GM12878 (cell line): Measurements from ENCODE around the gene ZER1. TPM values are rescaled to one million over a fixed set of nuclear protein-coding genes. Genes with fewer than 3 reads are reported as not detected.

Source experiments
- ATAC-seq: fragments of 200-7000 bp; cut with Tn5 transposase; 3 replicates; pipeline ENCODE4 v1.9.1; 2020; ENCODE audit warnings: mild to moderate bottlenecking, moderate library complexity
- BruUV-seq: library from RNA; stranded (reverse); fragments of 400-500 nt; replicated peaks from 2 replicates; lab custom pipeline; 2021; lab: Mats Ljungman, UMichigan
- CTCF ChIA-PET: fragments of 300-600 bp; sonication (Branson Sonifier 250); formaldehyde crosslinking; extraction: SDS; loops from one replicate; lab custom pipeline; 2021; ENCODE audit warnings: inconsistent platforms; lab: Yijun Ruan, JAX
- POLR2A ChIA-PET: fragments of 350-600 bp; formaldehyde crosslinking; extraction: SDS; loops from one replicate; lab custom pipeline; 2021; ENCODE audit warnings: inconsistent platforms; lab: Charles Lee
- RAD21 ChIA-PET: fragments of 300-600 bp; sonication (Branson Sonifier 250); formaldehyde crosslinking; loops from one replicate; lab custom pipeline; 2023; ENCODE audit warnings: antibody characterized with exemption; ENCODE audit not compliant: unreplicated experiment; lab: Charles Lee
- SMC1A ChIA-PET: fragments of 300-600 bp; sonication (Branson Sonifier 250); formaldehyde crosslinking; loops from one replicate; lab custom pipeline; 2023; ENCODE audit not compliant: unreplicated experiment, uncharacterized antibody; lab: Charles Lee
- DNase-seq: peaks from one replicate; pipeline ENCODE4 v3.0.0-alpha.2; 2011; ENCODE audit warnings: low read depth, low spot score
- FAIRE-seq: peaks from 3 replicates; lab custom pipeline; 2011; peaks lifted over from hg19 to GRCh38; lab: Jason Lieb, UNC
- H2AFZ ChIP-seq: 2 replicates; pipeline ENCODE4 v1.6.0; 2011; ENCODE audit warnings: low read depth, low read length, control low read depth; ENCODE audit not compliant: control insufficient read depth
- H3K27ac ChIP-seq: 2 replicates; pipeline ENCODE4 v1.5.1; 2011; ENCODE audit warnings: control low read depth; ENCODE audit not compliant: control insufficient read depth, insufficient read depth
- H3K27me3 ChIP-seq, 2 experiments: replicated peaks in 1 of 2; 2 replicates each; pipeline versions ENCODE4 v1.6.0 to v1.6.1; 2011; ENCODE audit warnings: low read length in 1 of 2; ENCODE audit not compliant: control insufficient read depth in 2 of 2, insufficient read depth in 2 of 2
- H3K36me3 ChIP-seq, 2 experiments: 2 replicates each; pipeline ENCODE4 v1.5.1; 2011; ENCODE audit warnings: low read length in 1 of 2; ENCODE audit not compliant: control insufficient read depth in 2 of 2, insufficient read depth in 2 of 2
- H3K4me1 ChIP-seq: 2 replicates; pipeline ENCODE4 v1.6.1; 2011; ENCODE audit warnings: mild to moderate bottlenecking, low read length, moderate library complexity, mixed read lengths; ENCODE audit not compliant: control insufficient read depth, insufficient read depth
- H3K4me2 ChIP-seq: 2 replicates; pipeline ENCODE4 v1.6.0; 2011; ENCODE audit warnings: control low read depth; ENCODE audit not compliant: control insufficient read depth, insufficient read depth
- H3K4me3 ChIP-seq: fragments of 200-600 bp; sonication (generic); 2 replicates; pipeline ENCODE4 v1.5.1; 2016
- H3K79me2 ChIP-seq: 2 replicates; pipeline ENCODE4 v1.6.0; 2011; ENCODE audit warnings: low read length; ENCODE audit not compliant: control insufficient read depth, insufficient read depth
- H3K9ac ChIP-seq: 2 replicates; pipeline ENCODE4 v1.8.0; 2011; ENCODE audit warnings: low read length, control low read depth, mixed read lengths; ENCODE audit not compliant: control insufficient read depth, insufficient read depth
- H3K9me3 ChIP-seq: replicated peaks from 3 replicates; pipeline ENCODE4 v1.5.1; 2011; ENCODE audit warnings: mild to moderate bottlenecking, low read length; ENCODE audit not compliant: control insufficient read depth, insufficient read depth
- H4K20me1 ChIP-seq: 2 replicates; pipeline ENCODE4 v1.6.0; 2011; ENCODE audit not compliant: control insufficient read depth, insufficient read depth
- ATF3 ChIP-seq: IDR thresholded peaks from 2 replicates; pipeline ENCODE4 v1.6.1; 2011; ENCODE audit warnings: low read depth, mild to moderate bottlenecking, low read length, moderate library complexity, borderline replicate concordance; ENCODE audit errors: extremely low read depth
- CHD2 ChIP-seq: IDR thresholded peaks from 2 replicates; pipeline ENCODE4 v1.6.1; 2011; ENCODE audit warnings: low read depth, low read length, improper control_type of control experiment, borderline replicate concordance
- EGR1 ChIP-seq, 2 experiments: IDR thresholded peaks; 1 replicate in 1 of 2; 2 replicates in 1 of 2; pipeline ENCODE4 v1.6.1; 2011 to 2012; ENCODE audit warnings: low read depth in 2 of 2, low read length in 2 of 2, borderline replicate concordance in 1 of 2, mild to moderate bottlenecking in 1 of 2, moderate library complexity in 1 of 2
- ESRRA ChIP-seq: IDR thresholded peaks from 2 replicates; pipeline ENCODE4 v1.6.1; 2012; ENCODE audit warnings: mild to moderate bottlenecking, low read length, improper control_type of control experiment
- ETV6 ChIP-seq, 2 experiments: fragments of 450-650 bp in 1 of 2; IDR thresholded peaks in 1 of 2; conservative IDR thresholded peaks in 1 of 2; 2 replicates each; pipeline ENCODE4 v1.6.1; 2014; ENCODE audit warnings: antibody characterized with exemption in 1 of 2, borderline replicate concordance in 1 of 2, low read depth in 1 of 2, mild to moderate bottlenecking in 1 of 2, moderate library complexity in 1 of 2
- HDGF ChIP-seq: fragments of 450-650 bp; IDR thresholded peaks from 2 replicates; pipeline ENCODE4 v1.6.1; 2016; ENCODE audit warnings: antibody characterized with exemption
- IKZF2 ChIP-seq, 2 experiments: fragments of 450-650 bp; IDR thresholded peaks; 2 replicates each; pipeline ENCODE4 v1.6.1; 2017; ENCODE audit warnings: mild to moderate bottlenecking in 2 of 2, moderate library complexity in 2 of 2
- KDM1A ChIP-seq: fragments of 200-600 bp; sonication (generic); IDR thresholded peaks from 2 replicates; pipeline ENCODE4 v1.6.1; 2016; ENCODE audit warnings: borderline replicate concordance
- LARP7 ChIP-seq: fragments of 450-650 bp; IDR thresholded peaks from 2 replicates; pipeline ENCODE4 v1.6.1; 2017; ENCODE audit warnings: mild to moderate bottlenecking
- SIN3A ChIP-seq: IDR thresholded peaks from 2 replicates; pipeline ENCODE4 v1.6.1; 2012; ENCODE audit warnings: low read depth, low read length, improper control_type of control experiment
- ZBED1 ChIP-seq: IDR thresholded peaks from 2 replicates; pipeline ENCODE4 v1.6.1; 2016; ENCODE audit warnings: borderline replicate concordance
- ZBTB11 ChIP-seq: fragments of 450-650 bp; formaldehyde crosslinking; IDR thresholded peaks from 2 replicates; pipeline ENCODE4 v1.5.0; 2022; ENCODE audit warnings: mild to moderate bottlenecking, missing genetic modification characterization
- ZSCAN29 ChIP-seq: fragments of 450-650 bp; IDR thresholded peaks from 2 replicates; pipeline ENCODE4 v1.6.1; 2017; ENCODE audit warnings: mild to moderate bottlenecking, moderate library complexity
- WGBS: methylation state at CpG from one replicate; pipeline ENCODE4 v1.1.6; 2016; ENCODE audit warnings: low lambda C conversion rate; ENCODE audit not compliant: insufficient replicate concordance, insufficient coverage; ENCODE audit errors: missing lambda C conversion rate; 5-methylcytosine and 5-hydroxymethylcytosine counted together
- in situ Hi-C: fragments of 300-500 bp; cut with MboI; formaldehyde crosslinking; loops from 9 replicates; pipeline ENCODE4 v1.14.3; 2018; ENCODE audit warnings: mixed read lengths
- intact Hi-C: fragments of 100-400 bp; cut with micrococcal nuclease; formaldehyde crosslinking; loops from one replicate; pipeline ENCODE4 v1.14.2; 2022; ENCODE audit not compliant: unreplicated experiment
- polyA plus RNA-seq, 11 experiments: library from polyadenylated mRNA; depleted of rRNA in 4 of 11; unstranded in 6 of 11; stranded (reverse) in 5 of 11; fragments of >200 nt; fragmentation: Nextera tagmentation in 4 of 11; fragmentation: Illumina TruSeq in 1 of 11; extraction: Ambion mirVana in 4 of 11; extraction: Trizol in 1 of 11; gene quantifications; 1 replicate in 1 of 11; 2 replicates in 10 of 11; pipeline versions ENCODE4 v1.2.1 to v1.2.3, GENCODE V29; 2011 to 2016; ENCODE audit warnings: inconsistent platforms in 2 of 11, missing spikeins in 2 of 11, low read depth in 1 of 11
- total RNA-seq, 4 experiments: library from RNA; depleted of rRNA in 3 of 4; stranded (reverse); fragments of >200 nt in 3 of 4; fragmentation: Illumina TruSeq in 1 of 4; extraction: Trizol in 1 of 4; gene quantifications; 2 replicates each; pipeline versions ENCODE4 v1.2.1 to v1.2.3, GENCODE V29; 2013 to 2021
- TF ChIP-seq, protein P1 (sequence below), 3 experiments: IDR thresholded peaks in 2 of 3; conservative IDR thresholded peaks in 1 of 3; 2 replicates each; pipeline ENCODE4 v1.5.1; 2011; ENCODE audit warnings: low read depth in 3 of 3, low read length in 3 of 3, mild to moderate bottlenecking in 3 of 3, control low read depth in 2 of 3, moderate library complexity in 2 of 3, inconsistent platforms in 1 of 3, mixed read lengths in 1 of 3; ENCODE audit not compliant: control insufficient read depth in 2 of 3, insufficient read depth in 1 of 3; ENCODE audit errors: extremely low read depth in 1 of 3
- TF ChIP-seq, protein P2 (sequence below): fragments of 450-650 bp; IDR thresholded peaks from 2 replicates; pipeline ENCODE4 v1.6.1; 2017; ENCODE audit warnings: low read depth, mild to moderate bottlenecking, moderate library complexity
- TF ChIP-seq, protein P3 (sequence below): IDR thresholded peaks from 2 replicates; pipeline ENCODE4 v1.6.1; 2012; ENCODE audit warnings: low read depth, low read length, improper control_type of control experiment

The ZER1 gene
- total and polyA plus RNA-seq, 10 of the 15 experiments (the other 5 are each of a cell fraction or from before 2014, with no cell fraction given): 0.32 to 16.9 (median 7.9) TPM

GRCh38 chr9:128798896-128799295, 27.2 kb upstream of the ZER1 start:
- Histone ChIP-seq H3K36me3 (peaks cover 13 to 18% of the 10 kb centered on the region in 2 experiments), H3K4me1 (no peaks in the 10 kb centered on the region), H3K27ac (no peak overlapping the region), H3K4me2 (no peak overlapping the region), H3K9me3 (no peaks in the 10 kb centered on the region), H3K9ac (no peak overlapping the region), H3K4me3 (no peak overlapping the region), H3K79me2 (no peaks in the 10 kb centered on the region), H3K27me3 (no peaks in the 10 kb centered on the region), H4K20me1 (no peaks in the 10 kb centered on the region), H2AFZ (no peak overlapping the region)
- in situ Hi-C loops (no loop called here), intact Hi-C loops (no loop called here)
- POLR2A ChIA-PET: interaction anchor here (0.6 kb wide), 1 partner anchor 78 kb away, joined by 3 read pairs; no protein-coding TSS in a partner anchor
- SMC1A ChIA-PET: no interaction called here
- BruUV-seq: no TSS peak
- CTCF ChIA-PET: no interaction called here
- ATAC-seq (no peak), DNase-seq (no peak), FAIRE-seq (no peak)
- RAD21 ChIA-PET: no interaction called here
- 87% methylated on average over 8 of the region's 8 CpGs for WGBS
- TF ChIP-seq, protein P1, sequence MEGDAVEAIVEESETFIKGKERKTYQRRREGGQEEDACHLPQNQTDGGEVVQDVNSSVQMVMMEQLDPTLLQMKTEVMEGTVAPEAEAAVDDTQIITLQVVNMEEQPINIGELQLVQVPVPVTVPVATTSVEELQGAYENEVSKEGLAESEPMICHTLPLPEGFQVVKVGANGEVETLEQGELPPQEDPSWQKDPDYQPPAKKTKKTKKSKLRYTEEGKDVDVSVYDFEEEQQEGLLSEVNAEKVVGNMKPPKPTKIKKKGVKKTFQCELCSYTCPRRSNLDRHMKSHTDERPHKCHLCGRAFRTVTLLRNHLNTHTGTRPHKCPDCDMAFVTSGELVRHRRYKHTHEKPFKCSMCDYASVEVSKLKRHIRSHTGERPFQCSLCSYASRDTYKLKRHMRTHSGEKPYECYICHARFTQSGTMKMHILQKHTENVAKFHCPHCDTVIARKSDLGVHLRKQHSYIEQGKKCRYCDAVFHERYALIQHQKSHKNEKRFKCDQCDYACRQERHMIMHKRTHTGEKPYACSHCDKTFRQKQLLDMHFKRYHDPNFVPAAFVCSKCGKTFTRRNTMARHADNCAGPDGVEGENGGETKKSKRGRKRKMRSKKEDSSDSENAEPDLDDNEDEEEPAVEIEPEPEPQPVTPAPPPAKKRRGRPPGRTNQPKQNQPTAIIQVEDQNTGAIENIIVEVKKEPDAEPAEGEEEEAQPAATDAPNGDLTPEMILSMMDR (IDR thresholded peaks at IDR 0.05 in 2 of 3, conservative IDR thresholded peaks at IDR 0.05 in 1 of 3; ENCODE audit: control insufficient read depth in 2 of 3, extremely low read depth in 1 of 3, insufficient read depth in 1 of 3, low read depth in 3 of 3, low read length in 3 of 3): no peak
- TF ChIP-seq LARP7 (no peak), ZBED1 (no peak), CHD2 (no peak), ZSCAN29 (no peak), HDGF (no peak), KDM1A (no peak), EGR1 (IDR thresholded peaks at IDR 0.05; ENCODE audit: borderline replicate concordance in 1 of 2, low read depth in 2 of 2, low read length in 2 of 2) (no peak), ETV6 (conservative IDR thresholded peaks at IDR 0.05 in 1 of 2, IDR thresholded peaks at IDR 0.05 in 1 of 2; ENCODE audit: borderline replicate concordance in 1 of 2, low read depth in 1 of 2) (no peak), IKZF2 (IDR thresholded peaks at IDR 0.05) (no peak), ATF3 (no peak), SIN3A (no peak), ESRRA (no peak), ZBTB11 (CRISPR knock-in tag) (no peak)
- TF ChIP-seq, protein P2, sequence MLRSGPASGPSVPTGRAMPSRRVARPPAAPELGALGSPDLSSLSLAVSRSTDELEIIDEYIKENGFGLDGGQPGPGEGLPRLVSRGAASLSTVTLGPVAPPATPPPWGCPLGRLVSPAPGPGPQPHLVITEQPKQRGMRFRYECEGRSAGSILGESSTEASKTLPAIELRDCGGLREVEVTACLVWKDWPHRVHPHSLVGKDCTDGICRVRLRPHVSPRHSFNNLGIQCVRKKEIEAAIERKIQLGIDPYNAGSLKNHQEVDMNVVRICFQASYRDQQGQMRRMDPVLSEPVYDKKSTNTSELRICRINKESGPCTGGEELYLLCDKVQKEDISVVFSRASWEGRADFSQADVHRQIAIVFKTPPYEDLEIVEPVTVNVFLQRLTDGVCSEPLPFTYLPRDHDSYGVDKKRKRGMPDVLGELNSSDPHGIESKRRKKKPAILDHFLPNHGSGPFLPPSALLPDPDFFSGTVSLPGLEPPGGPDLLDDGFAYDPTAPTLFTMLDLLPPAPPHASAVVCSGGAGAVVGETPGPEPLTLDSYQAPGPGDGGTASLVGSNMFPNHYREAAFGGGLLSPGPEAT: no peak
- TF ChIP-seq, protein P3, sequence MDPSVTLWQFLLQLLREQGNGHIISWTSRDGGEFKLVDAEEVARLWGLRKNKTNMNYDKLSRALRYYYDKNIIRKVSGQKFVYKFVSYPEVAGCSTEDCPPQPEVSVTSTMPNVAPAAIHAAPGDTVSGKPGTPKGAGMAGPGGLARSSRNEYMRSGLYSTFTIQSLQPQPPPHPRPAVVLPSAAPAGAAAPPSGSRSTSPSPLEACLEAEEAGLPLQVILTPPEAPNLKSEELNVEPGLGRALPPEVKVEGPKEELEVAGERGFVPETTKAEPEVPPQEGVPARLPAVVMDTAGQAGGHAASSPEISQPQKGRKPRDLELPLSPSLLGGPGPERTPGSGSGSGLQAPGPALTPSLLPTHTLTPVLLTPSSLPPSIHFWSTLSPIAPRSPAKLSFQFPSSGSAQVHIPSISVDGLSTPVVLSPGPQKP: no peak
